ENCODE results near the gene VEZT. TPM values are rescaled to one million over a fixed set of nuclear protein-coding genes. Genes with fewer than 3 reads are reported as not detected.
"Not testable (repeated sequence)": the region's sequence is repeated elsewhere in the genome, so short reads cannot be mapped to it uniquely, and the experiment has no call there.

Gene VEZT
- total and polyA plus RNA-seq, 3 experiments from 2014 or later = 25.7 to 53.6 (median 46.8) TPM

GRCh38 chr12:95231190-95231589, 13.6 kb downstream of the VEZT start:
- POLR2A ChIA-PET = no interaction called here
- H3K36me3 Mint-ChIP-seq = peaks cover 0 to 12% (median 3%) of the 10 kb centered on the region in 3 donors

GRCh38 chr12:95234187-95234586, 16.6 kb downstream of the VEZT start:
- H3K9me3 Mint-ChIP-seq; POLR2A ChIA-PET; H3K4me3 Mint-ChIP-seq; H3K36me3 ChIP-seq (ENCODE audit: insufficient read depth, low read length); H3K4me3 ChIP-seq (ENCODE audit: low read length); DNase-seq; H3K27ac ChIP-seq (ENCODE audit: low read depth, low read length); H3K27me3 ChIP-seq (ENCODE audit: insufficient read depth, low read length, poor library complexity, severe bottlenecking); H3K9me3 ChIP-seq (ENCODE audit: low read length); H3K4me1 ChIP-seq (ENCODE audit: insufficient read depth, low read length); H3K27me3 Mint-ChIP-seq; CTCF ChIA-PET; H3K27ac Mint-ChIP-seq: not testable (repeated sequence)
- H3K4me1 Mint-ChIP-seq = peaks cover 20 to 50% (median 43%) of the 10 kb centered on the region in 3 donors
- peaks cover 0 to 15% (median 5%) of the 10 kb centered on the region in 3 donors for H3K36me3 Mint-ChIP-seq

More at GRCh38 chr12:95231190-95231589, 13.6 kb downstream of the VEZT start:
- Mint-ChIP-seq H3K27me3 (no peaks in the 10 kb centered on the region), H3K9me3 (no peaks in the 10 kb centered on the region), H3K4me3 (no peak overlapping the region), H3K4me1 (peaks cover 23 to 49% (median 39%) of the 10 kb centered on the region in 3 donors), H3K27ac (no peak overlapping the region)
- Histone ChIP-seq H3K36me3 (ENCODE audit: insufficient read depth, low read length) (no peaks in the 10 kb centered on the region), H3K27ac (ENCODE audit: low read depth, low read length) (no peak overlapping the region), H3K9me3 (ENCODE audit: low read length) (no peaks in the 10 kb centered on the region), H3K27me3 (ENCODE audit: insufficient read depth, low read length, poor library complexity, severe bottlenecking) (no peaks in the 10 kb centered on the region), H3K4me3 (ENCODE audit: low read length) (no peak overlapping the region), H3K4me1 (ENCODE audit: insufficient read depth, low read length) (no peaks in the 10 kb centered on the region)
- CTCF ChIA-PET = interaction anchor here (3.1 kb wide), 1 partner anchor 14 kb away, joined by 8 read pairs; the partner anchor contains the start of genes FGD6 and VEZT
- no peak for DNase-seq

GRCh38 chr12:95235621-95236020, 18.0 kb downstream of the VEZT start:
- H3K4me3 ChIP-seq (ENCODE audit: low read length); H3K9me3 ChIP-seq (ENCODE audit: low read length); POLR2A ChIA-PET; CTCF ChIA-PET; H3K4me1 ChIP-seq (ENCODE audit: insufficient read depth, low read length); H3K27me3 ChIP-seq (ENCODE audit: insufficient read depth, low read length, poor library complexity, severe bottlenecking); DNase-seq; H3K27ac Mint-ChIP-seq; H3K27me3 Mint-ChIP-seq; H3K36me3 ChIP-seq (ENCODE audit: insufficient read depth, low read length); H3K27ac ChIP-seq (ENCODE audit: low read depth, low read length); H3K9me3 Mint-ChIP-seq; H3K4me3 Mint-ChIP-seq: not testable (repeated sequence)
- Mint-ChIP-seq H3K4me1 (peaks cover 25 to 47% (median 46%) of the 10 kb centered on the region in 3 donors), H3K36me3 (peaks cover 0 to 15% (median 5%) of the 10 kb centered on the region in 3 donors)

GRCh38 chr12:95237315-95237714, 19.7 kb downstream of the VEZT start:
- H3K27ac ChIP-seq (ENCODE audit: low read depth, low read length) = no peak overlapping the region
- CTCF ChIA-PET = no interaction called here
- no peak overlapping the region for H3K4me3 ChIP-seq (ENCODE audit: low read length)
- no peak overlapping the region for H3K4me3 Mint-ChIP-seq
- H3K36me3 ChIP-seq (ENCODE audit: insufficient read depth, low read length) = no peaks in the 10 kb centered on the region
- H3K4me1 Mint-ChIP-seq = peaks cover 22 to 42% (median 37%) of the 10 kb centered on the region in 3 donors
- no peaks in the 10 kb centered on the region for H3K27me3 ChIP-seq (ENCODE audit: insufficient read depth, low read length, poor library complexity, severe bottlenecking)
- peaks cover 0 to 23% (median 8%) of the 10 kb centered on the region in 3 donors for H3K36me3 Mint-ChIP-seq
- no peaks in the 10 kb centered on the region for H3K9me3 ChIP-seq (ENCODE audit: low read length)
- DNase-seq = no peak
- no peaks in the 10 kb centered on the region for H3K9me3 Mint-ChIP-seq
- H3K27ac Mint-ChIP-seq = no peak overlapping the region
- peaks cover 9% of the 10 kb centered on the region for H3K4me1 ChIP-seq (ENCODE audit: insufficient read depth, low read length)
- no peaks in the 10 kb centered on the region for H3K27me3 Mint-ChIP-seq
- POLR2A ChIA-PET = no interaction called here

GRCh38 chr12:95238150-95238549, 20.5 kb downstream of the VEZT start:
- no peak for DNase-seq
- H3K4me3 ChIP-seq (ENCODE audit: low read length) = no peak overlapping the region
- H3K27ac ChIP-seq (ENCODE audit: low read depth, low read length) = no peak overlapping the region
- H3K9me3 ChIP-seq (ENCODE audit: low read length) = no peaks in the 10 kb centered on the region
- Mint-ChIP-seq H3K4me1 (peaks cover 20 to 36% (median 33%) of the 10 kb centered on the region in 3 donors), H3K27ac (no peak overlapping the region), H3K27me3 (no peaks in the 10 kb centered on the region), H3K4me3 (peak overlapping the region in 1 of 7 donors; percentile 32), H3K36me3 (peaks cover 0 to 22% (median 8%) of the 10 kb centered on the region in 3 donors), H3K9me3 (no peaks in the 10 kb centered on the region)
- peaks cover 9% of the 10 kb centered on the region for H3K4me1 ChIP-seq (ENCODE audit: insufficient read depth, low read length)
- CTCF ChIA-PET = no interaction called here
- H3K27me3 ChIP-seq (ENCODE audit: insufficient read depth, low read length, poor library complexity, severe bottlenecking) = no peaks in the 10 kb centered on the region
- no peaks in the 10 kb centered on the region for H3K36me3 ChIP-seq (ENCODE audit: insufficient read depth, low read length)
- POLR2A ChIA-PET = no interaction called here

- H3K27me3 Mint-ChIP-seq = no peaks in the 10 kb centered on the region
- no peak overlapping the region for H3K27ac ChIP-seq (ENCODE audit: low read depth, low read length)
- H3K27ac Mint-ChIP-seq = peak overlapping the region in 1 of 8 donors; percentile 13
- no peak overlapping the region for H3K4me3 Mint-ChIP-seq
- H3K36me3 Mint-ChIP-seq = peaks cover 4 to 30% (median 11%) of the 10 kb centered on the region in 3 donors
- no peaks in the 10 kb centered on the region for H3K9me3 ChIP-seq (ENCODE audit: low read length)
- POLR2A ChIA-PET = no interaction called here
- no peaks in the 10 kb centered on the region for H3K36me3 ChIP-seq (ENCODE audit: insufficient read depth, low read length)
- no peaks in the 10 kb centered on the region for H3K27me3 ChIP-seq (ENCODE audit: insufficient read depth, low read length, poor library complexity, severe bottlenecking)
- no peak for DNase-seq
- peaks cover 20 to 41% (median 33%) of the 10 kb centered on the region in 3 donors for H3K4me1 Mint-ChIP-seq
- CTCF ChIA-PET = no interaction called here
- no peak overlapping the region for H3K4me3 ChIP-seq (ENCODE audit: low read length)
- peaks cover 9% of the 10 kb centered on the region for H3K4me1 ChIP-seq (ENCODE audit: insufficient read depth, low read length)
- no peaks in the 10 kb centered on the region for H3K9me3 Mint-ChIP-seq
These were observed 21.6 kb downstream of the VEZT start for GRCh38 chr12:95239216-95239615.

- H3K4me3 ChIP-seq (ENCODE audit: low read length); H3K36me3 ChIP-seq (ENCODE audit: insufficient read depth, low read length); H3K4me1 ChIP-seq (ENCODE audit: insufficient read depth, low read length); POLR2A ChIA-PET; H3K27me3 Mint-ChIP-seq; DNase-seq; H3K27ac ChIP-seq (ENCODE audit: low read depth, low read length); H3K9me3 Mint-ChIP-seq; CTCF ChIA-PET; H3K27me3 ChIP-seq (ENCODE audit: insufficient read depth, low read length, poor library complexity, severe bottlenecking); H3K4me3 Mint-ChIP-seq; H3K9me3 ChIP-seq (ENCODE audit: low read length): not testable (repeated sequence)
- Mint-ChIP-seq H3K36me3 (peaks cover 4 to 32% (median 11%) of the 10 kb centered on the region in 3 donors), H3K27ac (peak overlapping the region in 2 of 8 donors; percentile 19 to 56), H3K4me1 (peaks cover 20 to 43% (median 33%) of the 10 kb centered on the region in 3 donors)
These were observed 22.2 kb downstream of the VEZT start for GRCh38 chr12:95239835-95240234.

- no peaks in the 10 kb centered on the region for H3K9me3 Mint-ChIP-seq
- peaks cover 9% of the 10 kb centered on the region for H3K4me1 ChIP-seq (ENCODE audit: insufficient read depth, low read length)
- peaks cover 22 to 48% (median 33%) of the 10 kb centered on the region in 3 donors for H3K4me1 Mint-ChIP-seq
- no peaks in the 10 kb centered on the region for H3K27me3 ChIP-seq (ENCODE audit: insufficient read depth, low read length, poor library complexity, severe bottlenecking)
- ChIA-PET POLR2A (no interaction called here), CTCF (no interaction called here)
- H3K27ac Mint-ChIP-seq = no peak overlapping the region
- H3K36me3 ChIP-seq (ENCODE audit: insufficient read depth, low read length) = no peaks in the 10 kb centered on the region
- peaks cover 4 to 35% (median 11%) of the 10 kb centered on the region in 3 donors for H3K36me3 Mint-ChIP-seq
- H3K27ac ChIP-seq (ENCODE audit: low read depth, low read length) = no peak overlapping the region
- no peaks in the 10 kb centered on the region for H3K9me3 ChIP-seq (ENCODE audit: low read length)
- DNase-seq = no peak
- no peak overlapping the region for H3K4me3 ChIP-seq (ENCODE audit: low read length)
- H3K4me3 Mint-ChIP-seq = no peak overlapping the region
- no peaks in the 10 kb centered on the region for H3K27me3 Mint-ChIP-seq
These were observed 22.9 kb downstream of the VEZT start for GRCh38 chr12:95240556-95240955.

GRCh38 chr12:95241138-95241537, 23.5 kb downstream of the VEZT start:
- H3K4me3 Mint-ChIP-seq; H3K27ac Mint-ChIP-seq; H3K27ac ChIP-seq (ENCODE audit: low read depth, low read length); DNase-seq; H3K4me3 ChIP-seq (ENCODE audit: low read length); H3K27me3 ChIP-seq (ENCODE audit: insufficient read depth, low read length, poor library complexity, severe bottlenecking); H3K27me3 Mint-ChIP-seq; CTCF ChIA-PET; H3K9me3 Mint-ChIP-seq; H3K4me1 ChIP-seq (ENCODE audit: insufficient read depth, low read length); H3K9me3 ChIP-seq (ENCODE audit: low read length); H3K36me3 ChIP-seq (ENCODE audit: insufficient read depth, low read length); POLR2A ChIA-PET: not testable (repeated sequence)
- Mint-ChIP-seq H3K4me1 (peaks cover 22 to 52% (median 39%) of the 10 kb centered on the region in 3 donors), H3K36me3 (peaks cover 4 to 37% (median 11%) of the 10 kb centered on the region in 3 donors)
